UCSD-AML1 (cell line): Measurements from ENCODE around the gene KLHL2.
A peak's percentile ranks its signal among the peaks of the same experiment; 100 is the strongest.
"Not testable (repeated sequence)": the region's sequence is repeated elsewhere in the genome, so short reads cannot be mapped to it uniquely, and the experiment has no call there.

Experiments used
- DNase-seq: peaks from one replicate; lab custom pipeline; 2025; ENCODE audit not compliant: unreplicated experiment; lab: John Stamatoyannopoulos, UW

Gene KLHL2

GRCh38 chr4:165207431-165208220 is at the start of gene KLHL2:
TSS of gene KLHL2 (plus strand) at chr4:165207561. CDS start at chr4:165207877, 316 bp downstream.
- peak; percentile 82 for DNase-seq

GRCh38 chr4:165158762-165159161 is 48.6 kb upstream of the KLHL2 start:
- DNase-seq, result no peak

DNA sequence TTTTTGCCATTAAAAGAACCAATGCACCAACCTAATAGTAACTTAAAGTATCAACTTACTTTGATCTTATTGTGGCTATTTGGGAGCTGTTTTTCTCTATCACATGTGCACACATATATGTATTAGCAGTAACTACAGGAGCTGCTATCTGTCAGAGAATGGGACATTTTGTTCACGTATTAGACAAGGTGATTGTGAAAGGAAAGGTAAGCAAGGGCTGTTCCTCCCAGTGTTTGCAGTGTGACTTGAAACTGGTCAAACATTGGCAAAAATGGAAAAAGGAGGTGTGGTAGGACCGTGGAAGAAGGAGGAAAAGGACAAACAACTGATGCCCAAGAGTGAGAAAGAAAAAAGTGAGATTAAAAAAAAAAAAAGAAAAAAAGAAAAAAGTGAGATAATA is 43.1 kb upstream of the KLHL2 start:
- no peak for DNase-seq

DNA sequence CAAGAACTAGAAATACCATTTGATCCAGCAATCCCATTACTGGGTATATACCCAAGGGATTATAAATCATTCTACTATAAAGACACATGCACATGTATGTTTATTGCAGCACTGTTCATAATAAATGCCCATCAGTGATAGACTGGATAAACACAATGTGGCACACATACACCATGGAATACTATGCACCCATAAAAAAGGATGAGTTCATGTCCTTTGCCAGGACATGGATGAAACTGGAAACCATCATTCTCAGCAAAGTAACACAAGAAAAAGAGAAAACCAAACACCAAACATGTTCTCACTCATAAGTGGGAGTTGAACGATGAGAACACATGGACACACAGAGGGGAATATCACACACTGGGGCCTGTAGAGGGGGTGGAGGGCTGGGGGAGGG is 40.5 kb upstream of the KLHL2 start:
- not testable (repeated sequence) for DNase-seq

DNA sequence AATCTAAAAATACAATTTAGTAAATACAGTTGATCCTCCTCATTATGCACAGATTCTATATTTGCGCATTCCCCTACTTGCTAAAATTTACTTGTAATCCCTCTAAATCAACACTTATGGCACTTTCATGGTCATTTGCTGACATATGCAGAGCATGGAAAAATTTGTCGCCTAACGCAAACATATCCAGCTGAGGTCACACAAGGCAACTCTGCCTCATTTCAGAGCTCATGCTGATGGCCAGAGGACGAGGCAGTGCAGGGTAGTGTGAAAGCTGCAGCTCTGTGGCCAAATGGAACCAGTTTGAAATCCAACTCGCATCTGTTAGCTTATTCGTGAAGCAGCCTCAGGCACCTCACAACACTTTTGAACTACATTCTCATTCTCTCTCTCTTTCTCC is 39.7 kb upstream of the KLHL2 start:
- peak; percentile 9 for DNase-seq

DNA sequence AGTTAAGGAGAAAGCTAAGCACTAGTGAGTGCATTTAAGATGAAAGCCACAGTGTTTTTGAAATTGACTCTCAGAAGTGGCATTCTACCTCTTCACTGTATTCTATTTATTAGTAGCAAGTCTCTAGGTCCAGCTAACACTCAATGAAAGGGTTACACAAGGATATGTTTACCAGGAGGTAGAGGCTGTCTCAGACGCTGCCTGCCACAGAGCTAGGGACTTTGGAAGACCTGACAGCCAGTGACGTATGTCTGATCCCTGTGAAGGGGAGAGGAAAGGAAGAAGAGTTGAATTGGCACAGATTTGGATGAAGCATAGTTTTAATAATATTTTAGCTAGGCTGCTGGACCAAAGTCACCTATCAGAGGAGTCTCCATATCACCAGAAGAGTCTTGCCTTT is 36.5 kb upstream of the KLHL2 start:
- no peak for DNase-seq

- DNase-seq, result not testable (repeated sequence)
Measured at GRCh38 chr4:165175470-165175869, 31.9 kb upstream of the KLHL2 start.

- DNase-seq, result no peak
Measured at GRCh38 chr4:165175879-165176278, 31.5 kb upstream of the KLHL2 start.

- no peak for DNase-seq
Measured at GRCh38 chr4:165177725-165178666, 29.4 kb upstream of the KLHL2 start.

GRCh38 chr4:165184220-165184619 is 23.1 kb upstream of the KLHL2 start:
- no peak for DNase-seq

GRCh38 chr4:165184998-165185397 is 22.4 kb upstream of the KLHL2 start:
- not testable (repeated sequence) for DNase-seq

GRCh38 chr4:165185448-165185847 is 21.9 kb upstream of the KLHL2 start:
- no peak for DNase-seq

GRCh38 chr4:165190591-165191347 is 16.6 kb upstream of the KLHL2 start:
- no peak for DNase-seq

DNA sequence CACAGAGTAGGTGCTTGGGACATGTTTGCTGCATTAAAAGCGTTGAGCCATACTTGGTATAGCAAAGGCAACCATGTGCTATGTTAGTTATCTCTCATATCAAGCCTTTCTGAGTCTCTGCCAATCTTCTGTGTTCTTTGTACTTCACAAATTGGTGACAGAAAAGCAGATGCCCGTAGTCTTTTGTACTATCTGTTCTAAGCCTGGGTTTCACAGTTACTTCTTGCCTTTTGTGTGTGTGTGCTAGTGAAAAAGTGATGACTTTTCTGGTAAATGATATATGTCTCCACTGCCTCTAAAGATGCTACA is 16.1 kb upstream of the KLHL2 start:
- DNase-seq, result no peak

- DNase-seq, result no peak
Measured at GRCh38 chr4:165191814-165192499, 15.4 kb upstream of the KLHL2 start.

- no peak for DNase-seq
Measured at GRCh38 chr4:165192500-165192898, 14.9 kb upstream of the KLHL2 start.

- no peak for DNase-seq
Measured at GRCh38 chr4:165192956-165193355, 14.4 kb upstream of the KLHL2 start.

DNA sequence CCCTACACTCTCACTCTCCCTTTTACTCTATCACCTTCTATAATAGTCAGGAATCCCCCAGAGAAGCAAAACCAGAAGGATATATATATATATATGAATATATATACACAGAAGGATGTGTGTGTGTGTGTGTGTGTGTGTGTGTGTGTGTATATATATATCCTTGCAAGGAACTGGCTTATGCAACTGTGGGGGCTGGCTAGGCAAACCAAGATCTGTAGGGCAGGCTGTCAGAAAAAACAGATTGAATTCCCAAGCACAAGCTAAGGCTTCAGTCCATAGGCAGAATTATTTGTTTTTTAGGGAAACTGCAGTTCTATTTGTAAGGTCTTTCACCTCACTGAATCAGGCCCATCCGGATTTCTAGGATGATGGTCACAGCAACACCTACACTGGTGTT is 13.0 kb upstream of the KLHL2 start:
- DNase-seq, result no peak

DNA sequence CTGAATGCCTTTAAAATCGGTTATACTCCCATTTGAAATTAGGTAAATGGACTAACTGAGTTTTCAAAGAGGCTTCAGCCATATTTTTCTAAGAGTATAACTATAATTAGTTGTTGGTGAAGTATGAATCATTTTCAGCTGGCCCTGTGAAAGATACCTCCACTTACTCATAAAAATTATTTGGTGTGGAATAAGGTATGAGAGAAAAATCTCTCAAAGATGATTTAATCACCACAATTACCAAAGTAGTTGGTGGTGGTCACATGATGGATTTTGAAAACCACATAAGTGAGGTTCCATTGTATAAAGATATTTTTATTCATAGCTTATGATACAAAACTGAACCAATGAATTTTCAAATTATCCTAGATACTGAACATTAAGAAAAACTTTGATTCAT is 9.0 kb upstream of the KLHL2 start:
- no peak for DNase-seq

DNA sequence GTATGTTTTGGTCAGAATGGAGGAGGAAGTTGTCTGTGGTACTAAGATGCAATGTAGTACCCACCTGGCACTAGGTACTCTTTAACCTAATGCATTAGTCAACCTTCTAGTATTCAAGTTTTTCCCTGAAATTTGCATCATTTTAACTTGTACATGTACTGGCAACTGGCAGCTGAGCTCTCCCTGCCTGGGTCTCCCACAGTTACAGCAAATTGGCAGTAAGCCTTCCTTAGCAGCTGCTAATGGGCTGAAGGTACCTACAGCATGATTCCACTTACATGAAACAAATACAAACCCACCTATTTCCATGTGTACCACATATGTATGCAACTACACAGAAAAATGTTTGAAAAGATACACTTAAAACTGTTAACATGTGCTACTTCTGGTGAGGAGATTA is 8.1 kb upstream of the KLHL2 start:
- DNase-seq, result no peak

DNA sequence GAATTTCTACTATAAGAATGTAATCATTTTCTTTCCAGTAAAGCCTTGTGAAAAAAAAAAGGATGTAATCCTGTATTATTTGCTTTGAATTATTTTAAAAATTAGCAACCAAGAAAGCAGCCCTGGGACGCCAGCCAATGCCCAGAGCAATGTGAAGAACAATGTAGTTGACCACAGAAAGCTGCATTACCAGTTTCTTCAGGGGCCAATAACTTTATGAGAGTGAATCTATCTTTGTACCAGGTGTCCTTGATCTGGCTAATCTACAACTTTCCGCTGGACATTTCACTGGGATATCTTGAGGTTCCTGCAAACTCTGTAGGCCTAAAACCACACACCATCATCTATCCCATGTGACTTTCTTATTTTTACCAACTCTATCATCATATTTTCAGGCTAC is 7.6 kb upstream of the KLHL2 start:
- DNase-seq, result no peak
